ENCODE results near the gene VIPR1.

VIPR1 gene

DNA sequence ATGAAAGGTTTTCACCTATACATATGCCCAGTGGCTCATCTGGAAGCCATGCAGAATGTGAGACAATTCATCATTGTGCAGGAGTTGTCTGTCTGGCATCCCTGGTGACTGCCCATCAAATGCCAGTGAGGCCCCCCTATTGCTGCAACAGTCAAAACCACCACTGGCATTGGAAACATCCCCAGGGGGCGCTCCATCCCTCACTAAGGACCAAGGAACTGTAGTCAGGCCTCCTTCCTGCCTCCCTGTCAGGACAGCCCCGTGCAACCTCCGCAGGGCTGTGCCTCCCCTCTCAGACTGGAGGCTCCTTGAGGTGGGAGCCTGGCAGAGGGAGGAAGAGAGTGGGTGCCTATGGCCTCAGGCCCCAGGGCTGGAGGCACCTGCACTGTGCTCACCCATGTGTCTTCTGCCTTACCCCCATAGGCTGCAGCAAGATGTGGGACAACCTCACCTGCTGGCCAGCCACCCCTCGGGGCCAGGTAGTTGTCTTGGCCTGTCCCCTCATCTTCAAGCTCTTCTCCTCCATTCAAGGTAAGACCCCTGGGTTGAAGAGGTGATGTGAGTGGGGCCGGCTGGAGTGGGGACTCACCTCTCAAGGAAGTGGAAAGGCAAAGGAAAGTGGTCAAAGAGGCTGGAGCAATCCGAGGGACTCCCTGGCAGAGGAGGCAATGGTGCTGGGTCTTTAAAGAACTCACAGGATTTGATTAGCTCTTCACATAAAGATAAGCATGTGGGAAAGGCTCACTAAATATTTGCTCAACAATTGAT is 16.5 kb downstream of the VIPR1 start:
- no peak for TF ChIP-seq JUND (IDR thresholded peaks at IDR 0.05; ENCODE audit: low read depth)
- in situ Hi-C loops (cut with HindIII; ENCODE audit: low pct_unique_long_range_greater_than_20kb, low sequenced_read_pairs), result no loop called here
- no peak for DNase-seq (ENCODE audit: low read depth in 1 of 2, low spot score in 1 of 2)

DNA sequence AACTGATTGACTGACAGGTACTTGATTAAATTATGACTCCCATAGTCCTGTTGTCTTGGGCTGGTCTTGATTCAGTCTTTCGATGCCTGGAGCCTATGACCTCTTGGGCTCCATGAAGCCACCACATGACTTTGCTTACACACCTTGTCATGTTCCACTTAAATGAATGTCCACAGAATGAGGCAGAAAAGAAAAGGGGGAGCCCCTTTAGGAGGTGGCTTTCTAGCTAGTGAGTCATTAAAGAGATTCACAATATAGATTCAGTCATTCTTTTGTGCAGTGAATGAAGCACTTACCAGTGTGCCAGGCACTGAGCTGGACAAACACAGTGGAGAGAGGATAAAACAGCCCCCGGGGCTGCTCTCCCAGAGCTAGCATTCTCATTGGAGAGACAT is 17.1 kb downstream of the VIPR1 start:
- TF ChIP-seq JUND (IDR thresholded peaks at IDR 0.05; ENCODE audit: low read depth), result no peak
- DNase-seq (ENCODE audit: low read depth in 1 of 2, low spot score in 1 of 2), result no peak
- in situ Hi-C loops (cut with HindIII; ENCODE audit: low pct_unique_long_range_greater_than_20kb, low sequenced_read_pairs), result no loop called here

DNA sequence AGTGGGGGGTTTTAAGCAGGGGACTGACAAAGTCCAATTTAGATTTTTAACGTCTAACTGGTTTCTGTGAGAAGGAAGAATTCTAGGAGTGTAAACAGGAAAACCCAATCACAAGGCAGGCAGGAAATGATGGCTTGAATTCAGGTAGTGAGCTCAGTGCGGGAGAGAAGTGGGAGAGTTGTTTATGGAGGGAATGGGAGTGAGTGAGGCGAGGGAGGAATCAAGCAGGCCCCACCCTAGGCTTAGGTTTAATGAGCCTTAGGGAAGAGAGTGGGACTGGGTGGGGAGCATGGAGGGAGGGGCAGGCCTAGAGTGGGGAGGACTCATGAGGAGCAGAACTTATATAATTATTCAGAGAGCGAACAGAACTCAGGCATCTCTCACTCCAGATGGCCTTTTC is 17.9 kb downstream of the VIPR1 start:
- in situ Hi-C loops (cut with HindIII; ENCODE audit: low pct_unique_long_range_greater_than_20kb, low sequenced_read_pairs), result no loop called here
- no peak for TF ChIP-seq JUND (IDR thresholded peaks at IDR 0.05; ENCODE audit: low read depth)
- DNase-seq (ENCODE audit: low read depth in 1 of 2, low spot score in 1 of 2), result no peak

DNA sequence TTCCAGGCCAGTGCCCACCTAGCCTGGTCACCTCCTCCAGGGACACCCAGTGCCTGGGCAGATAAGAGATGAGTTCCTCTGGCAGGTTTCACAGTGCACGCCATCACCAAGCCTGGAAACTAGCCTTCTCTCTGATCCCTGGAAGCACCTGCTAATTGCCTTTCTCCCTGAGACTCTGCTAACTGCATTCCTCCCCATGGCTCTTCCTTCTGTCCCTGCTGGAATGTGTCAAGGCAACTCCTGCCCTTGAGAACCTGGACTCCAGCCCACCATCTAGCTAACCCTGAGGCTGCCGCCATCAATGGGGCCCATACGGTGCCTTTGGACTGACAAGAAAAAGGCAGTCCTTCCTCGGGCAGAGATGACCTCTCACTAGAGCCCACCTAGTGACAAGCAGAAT is 18.5 kb downstream of the VIPR1 start:
- no peak for DNase-seq (ENCODE audit: low read depth in 1 of 2, low spot score in 1 of 2)
- in situ Hi-C loops (cut with HindIII; ENCODE audit: low pct_unique_long_range_greater_than_20kb, low sequenced_read_pairs), result no loop called here
- TF ChIP-seq JUND (IDR thresholded peaks at IDR 0.05; ENCODE audit: low read depth), result no peak

DNA sequence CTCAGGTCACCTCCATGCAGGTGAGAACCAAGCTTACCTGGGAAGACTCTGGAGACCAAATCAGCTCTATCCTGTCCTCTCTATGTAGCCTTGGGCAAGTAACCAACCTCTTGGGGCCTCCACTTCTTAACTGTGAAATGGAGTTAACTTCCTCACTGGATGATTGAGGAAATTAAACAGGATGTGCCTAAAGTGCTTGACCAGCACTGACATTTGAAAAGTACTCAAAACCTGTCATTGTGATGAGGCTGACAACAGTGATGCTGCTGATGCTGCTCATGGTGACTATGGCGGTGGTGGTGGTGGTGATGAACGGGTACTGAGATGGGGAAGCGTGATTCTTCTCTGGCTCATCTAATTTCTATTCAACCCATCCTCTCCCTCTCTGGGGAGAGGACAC is 22.3 kb downstream of the VIPR1 start:
- no peak for TF ChIP-seq JUND (IDR thresholded peaks at IDR 0.05; ENCODE audit: low read depth)
- in situ Hi-C loops (cut with HindIII; ENCODE audit: low pct_unique_long_range_greater_than_20kb, low sequenced_read_pairs), result no loop called here
- no peak for DNase-seq (ENCODE audit: low read depth in 1 of 2, low spot score in 1 of 2)

DNA sequence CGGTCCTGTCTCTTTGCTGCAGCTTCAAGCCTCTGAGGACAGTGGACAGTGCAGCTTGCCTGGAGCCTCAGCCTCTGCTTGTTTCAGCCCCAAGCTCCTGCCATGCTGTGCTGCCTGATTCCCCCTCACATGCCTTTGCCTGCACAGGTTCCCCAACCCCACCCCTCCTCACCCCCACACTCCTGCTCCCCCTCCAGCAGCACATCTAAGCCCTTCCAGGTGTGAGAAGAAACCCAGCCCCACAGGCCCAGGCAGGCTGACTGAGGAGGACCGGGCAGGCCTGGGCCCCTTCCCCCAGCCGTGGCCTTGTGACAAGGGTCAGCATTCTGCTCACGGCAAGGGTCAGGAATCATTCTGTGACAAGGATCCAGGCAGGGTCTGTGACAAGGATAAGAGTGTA is 22.8 kb downstream of the VIPR1 start:
- in situ Hi-C loops (cut with HindIII; ENCODE audit: low pct_unique_long_range_greater_than_20kb, low sequenced_read_pairs), result no loop called here
- TF ChIP-seq JUND (IDR thresholded peaks at IDR 0.05; ENCODE audit: low read depth), result no peak

DNA sequence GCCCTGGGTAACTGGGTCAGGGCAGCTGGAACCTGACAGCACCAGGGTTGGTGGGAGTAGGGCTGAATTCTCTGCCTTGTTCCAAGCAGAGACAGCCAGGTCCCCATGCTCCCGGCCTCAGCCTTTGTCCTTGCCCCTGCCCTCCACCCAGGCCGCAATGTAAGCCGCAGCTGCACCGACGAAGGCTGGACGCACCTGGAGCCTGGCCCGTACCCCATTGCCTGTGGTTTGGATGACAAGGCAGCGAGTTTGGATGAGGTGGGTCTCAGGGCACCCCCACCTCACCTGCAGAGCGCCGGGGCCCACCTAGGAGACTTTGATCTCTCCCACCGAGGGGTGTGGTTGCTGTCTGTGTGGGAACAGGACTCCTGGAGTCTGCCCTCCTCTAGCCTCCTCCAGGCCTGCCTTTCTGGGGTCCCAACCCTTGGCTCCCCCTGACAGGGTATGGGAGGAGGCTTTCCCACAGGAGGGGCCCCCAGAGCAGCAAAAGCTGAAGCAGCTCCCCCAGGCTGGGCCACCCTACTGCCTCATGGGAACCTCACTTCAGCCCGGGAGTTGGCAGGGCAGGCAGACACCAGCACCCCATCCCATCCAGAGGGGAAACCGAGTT is 23.4 kb downstream of the VIPR1 start:
- in situ Hi-C loops (cut with HindIII; ENCODE audit: low pct_unique_long_range_greater_than_20kb, low sequenced_read_pairs), result no loop called here
- no peak for TF ChIP-seq JUND (IDR thresholded peaks at IDR 0.05; ENCODE audit: low read depth)
- no peak for DNase-seq (ENCODE audit: low read depth in 1 of 2, low spot score in 1 of 2)

More for the DNA sequence above, 22.8 kb downstream of the VIPR1 start:
- DNase-seq (ENCODE audit: low read depth in 1 of 2, low spot score in 1 of 2), result no peak

DNA sequence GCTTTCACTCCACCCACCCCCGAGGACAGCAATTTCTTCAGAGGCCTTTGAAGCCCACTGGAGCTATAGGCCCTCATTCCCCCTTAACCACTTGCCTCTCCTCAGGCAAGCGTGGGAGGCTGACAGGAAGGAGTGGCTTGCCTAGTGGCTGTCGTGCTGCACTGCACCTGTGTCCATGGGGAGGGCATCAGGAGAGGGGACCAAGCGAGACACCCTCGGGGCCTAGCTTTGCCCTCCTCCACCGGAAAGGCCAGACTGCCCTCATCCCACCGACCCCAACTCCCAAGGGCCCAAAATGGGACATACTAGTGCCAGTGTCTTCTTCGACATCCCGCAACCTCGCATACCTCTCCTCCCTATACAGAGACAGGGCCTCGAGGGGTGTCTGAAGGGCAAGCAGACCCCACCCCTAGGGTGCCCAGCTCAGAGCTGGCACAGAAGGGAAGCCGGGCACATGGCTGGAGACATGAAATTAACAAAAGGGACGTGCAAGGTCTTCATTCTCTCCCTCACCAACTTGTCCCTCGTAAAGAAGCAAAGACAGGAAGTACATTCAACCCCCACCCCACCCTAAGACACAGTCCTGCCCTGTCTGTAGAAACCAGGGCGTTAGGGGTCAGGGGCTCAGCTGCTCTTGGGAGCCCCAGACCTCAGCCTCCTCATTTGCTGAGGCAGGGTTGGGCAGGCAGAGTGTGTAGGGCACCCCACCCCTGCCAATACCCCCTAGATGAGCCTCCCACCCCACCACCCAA is 24.3 kb downstream of the VIPR1 start:
- in situ Hi-C loops (cut with HindIII; ENCODE audit: low pct_unique_long_range_greater_than_20kb, low sequenced_read_pairs), result no loop called here
- TF ChIP-seq JUND (IDR thresholded peaks at IDR 0.05; ENCODE audit: low read depth), result no peak
- DNase-seq (ENCODE audit: low read depth in 1 of 2, low spot score in 1 of 2), result no peak

DNA sequence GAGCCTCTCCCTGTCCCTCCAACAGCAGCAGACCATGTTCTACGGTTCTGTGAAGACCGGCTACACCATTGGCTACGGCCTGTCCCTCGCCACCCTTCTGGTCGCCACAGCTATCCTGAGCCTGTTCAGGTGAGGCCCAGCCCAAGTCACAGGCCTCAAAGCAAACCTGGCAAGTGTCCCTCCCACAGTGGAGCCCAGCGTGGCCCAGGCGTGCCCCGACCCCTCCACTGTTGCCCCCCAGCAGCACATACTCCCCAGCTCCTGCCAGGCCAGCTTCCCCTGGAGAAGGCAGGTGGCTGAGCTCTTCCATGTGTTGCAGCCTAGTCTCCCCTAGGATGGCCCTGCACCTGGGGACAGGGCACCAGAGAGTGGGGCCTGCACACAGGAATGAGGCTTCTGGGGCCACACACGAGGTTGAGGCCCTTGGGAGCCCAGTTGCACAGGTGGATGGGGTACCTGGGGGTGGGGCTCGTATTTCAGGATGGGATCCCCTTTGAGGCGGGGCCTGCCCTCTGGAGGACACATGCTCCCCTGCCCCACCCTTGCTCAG is 25.0 kb downstream of the VIPR1 start:
- no peak for DNase-seq (ENCODE audit: low read depth in 1 of 2, low spot score in 1 of 2)
- in situ Hi-C loops (cut with HindIII; ENCODE audit: low pct_unique_long_range_greater_than_20kb, low sequenced_read_pairs), result no loop called here
- no peak for TF ChIP-seq JUND (IDR thresholded peaks at IDR 0.05; ENCODE audit: low read depth)

DNA sequence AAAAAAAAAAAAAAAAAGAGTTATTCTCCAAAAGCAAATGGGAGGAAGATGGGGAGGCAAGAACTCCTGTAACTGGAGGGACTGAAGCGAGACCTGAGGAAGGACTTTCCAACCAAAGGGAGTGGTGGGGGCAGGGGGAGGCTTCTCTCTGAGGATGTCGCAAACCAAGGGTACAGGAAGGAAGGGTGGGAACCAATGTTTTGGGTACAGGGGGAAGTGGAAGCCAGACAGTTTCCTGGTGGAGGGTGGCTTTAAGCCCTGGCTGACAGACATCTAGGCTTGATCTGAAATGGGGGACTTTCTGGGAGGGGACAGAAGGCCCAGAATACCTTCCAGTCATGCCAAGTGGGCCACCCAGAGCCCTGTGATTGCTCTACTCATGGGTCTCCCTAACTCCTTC is 27.0 kb downstream of the VIPR1 start:
- in situ Hi-C loops (cut with HindIII; ENCODE audit: low pct_unique_long_range_greater_than_20kb, low sequenced_read_pairs), result no loop called here
- no peak for DNase-seq (ENCODE audit: low read depth in 1 of 2, low spot score in 1 of 2)
- TF ChIP-seq JUND (IDR thresholded peaks at IDR 0.05; ENCODE audit: low read depth), result no peak

DNA sequence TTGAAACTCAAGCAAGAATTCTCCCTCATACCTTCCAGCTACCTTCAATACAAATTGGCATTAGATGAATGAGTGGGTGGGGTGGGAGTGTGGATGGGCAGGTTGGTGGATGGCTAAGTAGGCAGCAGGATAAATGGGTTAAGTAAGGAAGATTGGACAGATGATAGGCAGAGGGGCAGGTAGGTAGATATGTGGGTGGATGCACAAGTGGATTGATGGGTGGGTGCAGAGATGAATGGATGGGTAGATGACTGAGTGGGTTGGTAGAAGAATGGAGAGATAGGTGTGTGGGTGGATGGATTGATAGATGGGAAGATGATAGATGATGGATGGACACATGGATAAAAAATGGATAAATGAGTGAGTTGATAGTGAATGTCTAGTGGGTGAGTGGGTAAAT is 27.6 kb downstream of the VIPR1 start:
- in situ Hi-C loops (cut with HindIII; ENCODE audit: low pct_unique_long_range_greater_than_20kb, low sequenced_read_pairs), result no loop called here
- TF ChIP-seq JUND (IDR thresholded peaks at IDR 0.05; ENCODE audit: low read depth), result no peak
- DNase-seq (ENCODE audit: low read depth in 1 of 2, low spot score in 1 of 2), result no peak

DNA sequence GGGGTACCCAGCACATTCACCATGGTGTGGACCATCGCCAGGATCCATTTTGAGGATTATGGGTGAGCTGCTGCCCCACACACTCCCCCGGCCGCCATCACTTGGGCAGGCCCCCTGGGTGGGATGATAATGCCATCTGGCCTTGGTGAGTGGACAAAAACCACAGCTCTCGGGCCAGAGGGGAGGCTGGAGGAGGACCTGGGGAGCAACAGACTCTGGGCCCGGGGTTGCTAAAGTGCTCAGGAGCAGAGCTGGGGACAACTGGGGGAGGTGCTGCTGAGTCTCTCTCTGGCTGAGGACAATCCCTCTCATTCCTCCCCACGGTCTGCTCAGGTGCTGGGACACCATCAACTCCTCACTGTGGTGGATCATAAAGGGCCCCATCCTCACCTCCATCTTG is 29.0 kb downstream of the VIPR1 start:
- no peak for TF ChIP-seq JUND (IDR thresholded peaks at IDR 0.05; ENCODE audit: low read depth)
- in situ Hi-C loops (cut with HindIII; ENCODE audit: low pct_unique_long_range_greater_than_20kb, low sequenced_read_pairs), result no loop called here

DNA sequence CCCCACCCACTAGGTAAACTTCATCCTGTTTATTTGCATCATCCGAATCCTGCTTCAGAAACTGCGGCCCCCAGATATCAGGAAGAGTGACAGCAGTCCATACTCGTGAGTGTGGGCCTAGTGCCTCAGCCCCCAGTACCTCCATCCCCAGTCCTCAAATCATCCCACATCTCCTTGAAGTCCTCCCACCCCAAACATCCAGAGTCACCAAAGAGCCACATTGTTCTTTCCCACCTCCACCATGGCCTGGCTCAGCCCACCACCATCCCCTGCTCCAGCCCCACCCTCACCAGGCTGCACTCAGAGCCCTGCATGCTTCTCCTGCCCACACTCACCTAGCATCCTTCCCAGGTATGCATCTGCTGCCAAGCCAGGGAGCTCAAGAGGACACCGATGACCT is 29.8 kb downstream of the VIPR1 start:
- in situ Hi-C loops (cut with HindIII; ENCODE audit: low pct_unique_long_range_greater_than_20kb, low sequenced_read_pairs), result no loop called here
- DNase-seq (ENCODE audit: low read depth in 1 of 2, low spot score in 1 of 2), result no peak
- TF ChIP-seq JUND (IDR thresholded peaks at IDR 0.05; ENCODE audit: low read depth), result no peak

More for the DNA sequence above, 29.0 kb downstream of the VIPR1 start:
- DNase-seq (ENCODE audit: low read depth in 1 of 2, low spot score in 1 of 2), result no peak
